Measurements from ENCODE around the gene SAMD4B. TPM values are rescaled to one million over a fixed set of nuclear protein-coding genes. Genes with fewer than 3 reads are reported as not detected.
"Not testable (repeated sequence)": the region's sequence is repeated elsewhere in the genome, so short reads cannot be mapped to it uniquely, and the experiment has no call there.

SAMD4B gene
- total RNA-seq, 1 experiment from 2014 or later: 164 TPM

- no peak for TF ChIP-seq FOXP4 (CRISPR knock-in tag; IDR thresholded peaks at IDR 0.05)
- no peak for TF ChIP-seq ZNF219 (CRISPR knock-in tag; IDR thresholded peaks at IDR 0.05; ENCODE audit: borderline replicate concordance)
Observed at GRCh38 chr19:39307822-39308530, 34.2 kb upstream of the SAMD4B start (continued).

- H3K36me3 Mint-ChIP-seq: peaks cover 7% of the 10 kb centered on the region
- TF ChIP-seq SP1 (CRISPR knock-in tag; conservative IDR thresholded peaks at IDR 0.05) (peak; percentile 33), ZNF512 (CRISPR knock-in tag; IDR thresholded peaks at IDR 0.05; ENCODE audit: borderline replicate concordance) (no peak), ZBTB43 (CRISPR knock-in tag; IDR thresholded peaks at IDR 0.05) (0 out of 2 replicates have a peak, but pooled peaks have one; percentile 11), NFE2L1 (CRISPR knock-in tag; IDR thresholded peaks at IDR 0.05) (no peak)
- peak; percentile 74 for ATAC-seq
- peaks cover 44% of the 10 kb centered on the region for H3K4me1 Mint-ChIP-seq
- POLR2A ChIA-PET: no interaction called here
- H3K4me3 Mint-ChIP-seq: peak overlapping the region; percentile 75
- H3K27me3 Mint-ChIP-seq (ENCODE audit: low read depth): peaks cover 44% of the 10 kb centered on the region
- DNase-seq (ENCODE audit: low spot score): peak; percentile 92
- H3K27ac Mint-ChIP-seq: peak overlapping the region; percentile 34; the same call in 1 of the 2 replicates
- H3K9me3 Mint-ChIP-seq: no peaks in the 10 kb centered on the region
- CTCF ChIA-PET: interaction anchor here (0.5 to 1.2 kb wide), 2 partner anchors 18 to 19 kb away, joined by 3 read pairs; no protein-coding TSS in a partner anchor
Observed at GRCh38 chr19:39308531-39309304, 33.5 kb upstream of the SAMD4B start.

GRCh38 chr19:39309305-39309670 is 32.9 kb upstream of the SAMD4B start:
- POLR2A ChIA-PET; H3K4me3 Mint-ChIP-seq; ATAC-seq; H3K27ac Mint-ChIP-seq; H3K36me3 Mint-ChIP-seq; H3K9me3 Mint-ChIP-seq; DNase-seq (ENCODE audit: low spot score): not testable (repeated sequence)
- Mint-ChIP-seq H3K27me3 (ENCODE audit: low read depth) (peaks cover 39% of the 10 kb centered on the region), H3K4me1 (peaks cover 41% of the 10 kb centered on the region)
- CTCF ChIA-PET: interaction anchor here (0.5 to 1.2 kb wide), 2 partner anchors 17 to 18 kb away, joined by 3 read pairs; no protein-coding TSS in a partner anchor

GRCh38 chr19:39310558-39311311 is 31.5 kb upstream of the SAMD4B start:
- Mint-ChIP-seq H3K27ac (peak overlapping the region; percentile 31), H3K4me1 (peaks cover 27% of the 10 kb centered on the region), H3K36me3 (peaks cover 7% of the 10 kb centered on the region), H3K27me3 (ENCODE audit: low read depth) (peaks cover 25% of the 10 kb centered on the region), H3K9me3 (no peaks in the 10 kb centered on the region), H3K4me3 (peak overlapping the region; percentile 16; the same call in 1 of the 2 replicates)
- POLR2A ChIA-PET: no interaction called here
- DNase-seq (ENCODE audit: low spot score) (peak; percentile 46), ATAC-seq (peak; percentile 8)
- CTCF ChIA-PET: interaction anchor here (0.5 to 1.7 kb wide), 9 partner anchors 10 to 908 kb away, joined by 3 to 9 read pairs (median 3); partner anchors contain the start of genes LRFN1, MRPS12, SAMD4B and SARS2
- TF ChIP-seq CREB1 (CRISPR knock-in tag; IDR thresholded peaks at IDR 0.05) (no peak), ZNF317 (CRISPR knock-in tag; IDR thresholded peaks at IDR 0.05; ENCODE audit: borderline replicate concordance, low read depth) (no peak), ATF6 (CRISPR knock-in tag; IDR thresholded peaks at IDR 0.05) (no peak), ZMAT4 (CRISPR knock-in tag; IDR thresholded peaks at IDR 0.05) (no peak), E2F1 (CRISPR knock-in tag; IDR thresholded peaks at IDR 0.05) (no peak), MAX (CRISPR knock-in tag; IDR thresholded peaks at IDR 0.05) (0 out of 2 replicates have a peak, but pooled peaks have one; percentile 35), ELF4 (CRISPR knock-in tag; IDR thresholded peaks at IDR 0.05; ENCODE audit: low read depth) (no peak), ZBTB43 (CRISPR knock-in tag; IDR thresholded peaks at IDR 0.05) (no peak), TP53 (CRISPR knock-in tag; IDR thresholded peaks at IDR 0.05) (no peak), NFYB (CRISPR knock-in tag; conservative IDR thresholded peaks at IDR 0.05; ENCODE audit: low read depth) (peak; percentile 90)

Measured in WTC11 (cell line).